ENCODE data around the gene CREB1.

DNA sequence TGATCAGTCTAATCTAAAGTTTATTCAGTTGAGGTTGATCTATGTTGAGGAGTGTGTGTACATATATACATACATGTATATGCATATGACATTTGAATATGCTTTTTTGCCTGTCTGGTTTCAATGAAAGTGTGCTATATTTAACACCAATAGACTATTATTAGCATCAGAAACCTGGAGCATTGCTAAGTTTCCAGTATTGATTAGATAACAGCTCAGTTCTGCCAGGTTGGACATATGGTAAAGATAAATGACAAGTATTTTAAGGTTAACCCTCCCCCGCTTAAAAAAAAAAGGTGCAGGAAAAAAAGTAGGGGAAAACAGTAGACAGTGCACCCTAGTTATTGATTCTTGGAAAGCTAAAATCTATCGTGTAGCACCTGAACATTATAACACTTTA, 19.4 kb downstream of the CREB1 start:
- TF ChIP-seq, protein P1, sequence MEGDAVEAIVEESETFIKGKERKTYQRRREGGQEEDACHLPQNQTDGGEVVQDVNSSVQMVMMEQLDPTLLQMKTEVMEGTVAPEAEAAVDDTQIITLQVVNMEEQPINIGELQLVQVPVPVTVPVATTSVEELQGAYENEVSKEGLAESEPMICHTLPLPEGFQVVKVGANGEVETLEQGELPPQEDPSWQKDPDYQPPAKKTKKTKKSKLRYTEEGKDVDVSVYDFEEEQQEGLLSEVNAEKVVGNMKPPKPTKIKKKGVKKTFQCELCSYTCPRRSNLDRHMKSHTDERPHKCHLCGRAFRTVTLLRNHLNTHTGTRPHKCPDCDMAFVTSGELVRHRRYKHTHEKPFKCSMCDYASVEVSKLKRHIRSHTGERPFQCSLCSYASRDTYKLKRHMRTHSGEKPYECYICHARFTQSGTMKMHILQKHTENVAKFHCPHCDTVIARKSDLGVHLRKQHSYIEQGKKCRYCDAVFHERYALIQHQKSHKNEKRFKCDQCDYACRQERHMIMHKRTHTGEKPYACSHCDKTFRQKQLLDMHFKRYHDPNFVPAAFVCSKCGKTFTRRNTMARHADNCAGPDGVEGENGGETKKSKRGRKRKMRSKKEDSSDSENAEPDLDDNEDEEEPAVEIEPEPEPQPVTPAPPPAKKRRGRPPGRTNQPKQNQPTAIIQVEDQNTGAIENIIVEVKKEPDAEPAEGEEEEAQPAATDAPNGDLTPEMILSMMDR (IDR thresholded peaks at IDR 0.05): no peak
- TF ChIP-seq POLR2AphosphoS5 (IDR thresholded peaks at IDR 0.05): no peak
